Right atrium auricular region (tissue), 2 donors: Measurements from ENCODE around the gene RPS27L. TPM values are rescaled to one million over a fixed set of nuclear protein-coding genes. Genes with fewer than 3 reads are reported as not detected.

Source experiments
- DNase-seq: peaks from one replicate; pipeline ENCODE4 v3.0.0-alpha.2; 2019; ENCODE audit warnings: low spot score
- H3K27ac ChIP-seq, 2 donors: fragments of 200-600 bp; sonication (generic); 1 replicate in 1 of 2; 2 replicates in 1 of 2; pipeline ENCODE4 v1.5.1; 2016 to 2019
- H3K27me3 ChIP-seq, 2 donors: fragments of 200-600 bp; sonication (generic); one replicate each; pipeline versions ENCODE4 v1.5.1 to v1.6.0; 2017 to 2019
- H3K36me3 ChIP-seq: fragments of 200-600 bp; sonication (generic); one replicate; pipeline ENCODE4 v1.5.1; 2016
- H3K4me1 ChIP-seq, 2 donors: fragments of 200-600 bp; sonication (generic); one replicate each; pipeline versions ENCODE4 v1.5.1 to v1.6.0; 2017 to 2019
- H3K4me3 ChIP-seq, 2 donors: fragments of 200-600 bp; sonication (generic); 1 replicate in 1 of 2; 2 replicates in 1 of 2; pipeline ENCODE4 v1.5.1; 2017 to 2019; ENCODE audit warnings: mild to moderate bottlenecking in 1 of 2, moderate library complexity in 1 of 2
- H3K9me3 ChIP-seq, 2 donors: fragments of 200-600 bp; sonication (generic); one replicate each; pipeline ENCODE4 v1.5.1; 2019
- total RNA-seq, 2 donors: library from RNA; depleted of rRNA; stranded (reverse); fragments of >200 nt; gene quantifications; one replicate each; pipeline ENCODE4 v1.1.0, GENCODE V29; 2016
- TF ChIP-seq, protein P1 (sequence below), 2 donors: fragments of 200-600 bp; sonication (generic); IDR thresholded peaks; one replicate each; pipeline ENCODE4 v1.5.1; 2019; ENCODE audit warnings: antibody characterized with exemption in 2 of 2

The RPS27L gene
- total RNA-seq, 2 donors from 2014 or later = 74.7 to 76.4 TPM

DNA sequence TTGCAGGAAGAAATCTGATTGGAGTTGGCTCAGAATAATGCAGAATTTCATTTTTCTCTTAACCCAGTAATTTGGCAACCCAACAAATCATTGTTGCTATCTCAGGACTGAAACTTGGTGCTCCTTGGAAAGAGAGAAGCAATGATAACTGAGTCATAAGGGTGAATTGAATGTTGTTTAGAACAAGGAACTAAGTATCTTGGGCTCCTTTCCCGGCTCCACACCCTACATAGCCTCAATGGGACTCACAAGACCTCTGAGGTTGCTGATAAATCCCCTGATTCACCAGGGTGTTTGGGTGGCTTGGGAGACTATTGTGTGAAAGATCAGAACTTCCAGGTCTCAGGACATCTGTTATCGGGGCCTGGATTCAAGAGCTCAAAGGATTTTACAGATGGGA, 24.4 kb upstream of the RPS27L start:
- Histone ChIP-seq H3K4me3 (no peak overlapping the region), H3K4me1 (no peaks in the 10 kb centered on the region), H3K27ac (no peak overlapping the region), H3K36me3 (no peaks in the 10 kb centered on the region), H3K9me3 (no peaks in the 10 kb centered on the region), H3K27me3 (no peaks in the 10 kb centered on the region)
- peak; percentile 50 for DNase-seq
- TF ChIP-seq, protein P1, sequence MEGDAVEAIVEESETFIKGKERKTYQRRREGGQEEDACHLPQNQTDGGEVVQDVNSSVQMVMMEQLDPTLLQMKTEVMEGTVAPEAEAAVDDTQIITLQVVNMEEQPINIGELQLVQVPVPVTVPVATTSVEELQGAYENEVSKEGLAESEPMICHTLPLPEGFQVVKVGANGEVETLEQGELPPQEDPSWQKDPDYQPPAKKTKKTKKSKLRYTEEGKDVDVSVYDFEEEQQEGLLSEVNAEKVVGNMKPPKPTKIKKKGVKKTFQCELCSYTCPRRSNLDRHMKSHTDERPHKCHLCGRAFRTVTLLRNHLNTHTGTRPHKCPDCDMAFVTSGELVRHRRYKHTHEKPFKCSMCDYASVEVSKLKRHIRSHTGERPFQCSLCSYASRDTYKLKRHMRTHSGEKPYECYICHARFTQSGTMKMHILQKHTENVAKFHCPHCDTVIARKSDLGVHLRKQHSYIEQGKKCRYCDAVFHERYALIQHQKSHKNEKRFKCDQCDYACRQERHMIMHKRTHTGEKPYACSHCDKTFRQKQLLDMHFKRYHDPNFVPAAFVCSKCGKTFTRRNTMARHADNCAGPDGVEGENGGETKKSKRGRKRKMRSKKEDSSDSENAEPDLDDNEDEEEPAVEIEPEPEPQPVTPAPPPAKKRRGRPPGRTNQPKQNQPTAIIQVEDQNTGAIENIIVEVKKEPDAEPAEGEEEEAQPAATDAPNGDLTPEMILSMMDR (IDR thresholded peaks at IDR 0.05) = no peak

DNA sequence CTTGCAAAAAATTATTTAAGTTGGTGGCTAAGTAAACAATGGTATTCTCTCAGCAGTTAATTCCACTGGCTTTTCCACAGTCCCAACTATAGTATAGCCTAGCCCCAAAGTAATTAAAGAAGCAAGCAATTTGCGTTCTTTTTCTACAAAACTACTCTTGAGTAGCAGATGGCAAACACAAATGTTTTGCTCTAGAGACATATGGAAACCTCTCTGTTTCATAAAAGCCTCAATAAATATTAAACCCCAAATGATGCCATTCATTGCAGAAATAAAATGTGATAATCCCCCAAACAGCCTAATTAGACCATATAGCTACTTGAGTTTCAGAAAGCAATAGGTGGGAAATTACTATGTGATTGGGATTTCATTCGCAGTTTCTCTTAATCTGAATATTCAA, 23.5 kb upstream of the RPS27L start:
- no peak for DNase-seq
- TF ChIP-seq, protein P1 (IDR thresholded peaks at IDR 0.05) = no peak
- H3K27ac ChIP-seq = no peak overlapping the region
- no peaks in the 10 kb centered on the region for H3K27me3 ChIP-seq
- H3K4me1 ChIP-seq = no peaks in the 10 kb centered on the region
- H3K4me3 ChIP-seq = no peak overlapping the region
- no peaks in the 10 kb centered on the region for H3K9me3 ChIP-seq
- H3K36me3 ChIP-seq = no peaks in the 10 kb centered on the region

DNA sequence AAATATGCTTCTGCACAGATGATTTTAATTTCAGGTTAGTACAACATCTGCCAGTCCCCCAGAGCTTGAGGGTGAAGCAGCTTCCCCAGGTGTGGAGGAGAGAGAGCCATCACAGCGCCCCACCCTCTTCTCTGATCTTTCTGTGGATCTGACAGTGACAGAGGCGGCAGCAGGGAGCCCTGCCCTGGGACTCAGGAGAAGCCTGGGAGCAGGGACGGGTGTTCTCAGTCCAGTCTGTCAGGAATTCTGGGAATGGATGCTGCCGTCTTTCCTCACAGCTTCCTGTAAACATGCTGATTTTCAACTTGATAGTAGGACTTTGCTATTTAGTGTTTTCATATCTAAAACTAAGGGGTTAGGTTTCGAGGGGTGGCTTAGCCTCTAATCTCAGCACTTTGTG, 20.8 kb upstream of the RPS27L start:
- DNase-seq = peak; percentile 46
- no peaks in the 10 kb centered on the region for H3K27me3 ChIP-seq
- no peaks in the 10 kb centered on the region for H3K4me1 ChIP-seq
- H3K27ac ChIP-seq = no peak overlapping the region
- no peak overlapping the region for H3K4me3 ChIP-seq
- no peaks in the 10 kb centered on the region for H3K36me3 ChIP-seq
- TF ChIP-seq, protein P1 (IDR thresholded peaks at IDR 0.05) = no peak
- H3K9me3 ChIP-seq = no peaks in the 10 kb centered on the region

DNA sequence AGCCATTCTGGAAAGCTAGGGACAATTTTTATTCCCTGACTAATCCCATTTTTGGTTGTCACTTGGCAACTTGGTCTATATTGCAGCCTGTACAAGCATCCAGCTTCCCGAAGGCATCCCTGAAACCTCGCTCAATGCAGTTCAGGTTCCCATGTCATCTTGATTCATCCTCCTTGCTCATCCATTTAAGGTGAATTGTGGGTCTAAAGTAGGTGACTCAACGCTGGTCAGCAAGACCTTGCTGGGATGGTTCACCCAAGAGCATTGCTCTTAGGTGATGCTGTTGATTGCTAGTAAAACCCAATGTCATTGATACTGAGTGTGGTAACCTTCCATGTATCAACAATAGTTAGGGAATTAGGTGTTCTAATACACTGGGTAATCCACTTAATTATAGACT, 19.0 kb upstream of the RPS27L start:
- Histone ChIP-seq H3K27ac (no peak overlapping the region), H3K4me3 (no peak overlapping the region), H3K36me3 (no peaks in the 10 kb centered on the region), H3K9me3 (no peaks in the 10 kb centered on the region), H3K27me3 (no peaks in the 10 kb centered on the region), H3K4me1 (no peaks in the 10 kb centered on the region)
- TF ChIP-seq, protein P1 (IDR thresholded peaks at IDR 0.05) = no peak
- DNase-seq = peak; percentile 23

DNA sequence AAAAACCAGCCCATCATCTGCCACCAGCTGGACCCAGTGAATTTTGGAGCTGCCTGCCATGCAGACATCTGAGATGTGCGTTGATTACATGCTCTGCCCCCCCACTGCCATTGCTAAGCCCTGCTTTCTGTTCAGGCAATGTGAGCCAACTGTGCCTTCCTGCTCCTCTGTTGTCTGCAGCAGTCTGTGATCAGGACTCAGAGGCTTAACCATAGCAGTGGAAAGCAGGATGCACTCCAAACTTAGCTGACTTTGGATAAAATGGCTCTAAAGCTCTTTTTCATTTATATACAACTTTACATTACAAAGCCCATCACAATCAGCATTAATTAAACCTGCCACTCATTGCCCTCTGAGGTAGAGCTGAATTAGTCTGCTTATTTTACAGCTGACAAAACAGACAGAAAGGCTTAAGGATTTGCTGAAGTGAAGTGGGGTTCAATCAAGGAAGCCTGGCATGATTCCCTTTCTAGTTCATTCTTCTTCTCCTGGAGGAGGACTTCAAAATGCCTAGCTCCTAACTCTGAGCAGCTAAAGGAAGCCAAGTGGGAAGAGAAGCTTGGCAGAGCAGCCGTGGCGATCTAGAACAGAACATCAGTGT, 15.7 kb upstream of the RPS27L start:
- TF ChIP-seq, protein P1 (IDR thresholded peaks at IDR 0.05) = no peak
- H3K27ac ChIP-seq = no peak overlapping the region
- H3K4me1 ChIP-seq = no peaks in the 10 kb centered on the region
- H3K4me3 ChIP-seq = no peak overlapping the region
- no peaks in the 10 kb centered on the region for H3K36me3 ChIP-seq
- H3K27me3 ChIP-seq = no peaks in the 10 kb centered on the region
- H3K9me3 ChIP-seq = no peaks in the 10 kb centered on the region
- peak; percentile 11 for DNase-seq

DNA sequence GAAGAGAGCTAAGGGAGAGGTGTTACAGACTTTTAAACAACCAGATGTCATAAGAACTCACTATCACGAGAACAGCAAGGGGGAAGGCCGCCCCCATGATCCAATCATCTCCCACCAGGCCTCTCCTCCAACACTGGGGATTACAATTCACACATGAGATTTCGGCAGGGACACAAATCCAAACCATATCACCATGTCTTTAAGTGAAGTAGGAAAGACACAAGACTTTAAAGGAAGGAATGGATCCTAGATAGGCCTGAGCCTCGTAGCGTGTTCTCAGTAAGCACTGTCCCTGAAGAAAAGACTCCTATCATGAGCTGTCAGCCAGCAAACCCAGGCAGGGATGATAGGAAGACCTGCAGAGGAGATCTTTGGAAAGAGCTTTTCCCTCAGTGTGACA, 15.1 kb upstream of the RPS27L start:
- no peaks in the 10 kb centered on the region for H3K36me3 ChIP-seq
- no peaks in the 10 kb centered on the region for H3K4me1 ChIP-seq
- TF ChIP-seq, protein P1 (IDR thresholded peaks at IDR 0.05) = no peak
- H3K27me3 ChIP-seq = no peaks in the 10 kb centered on the region
- peak; percentile 32 for DNase-seq
- no peak overlapping the region for H3K27ac ChIP-seq
- no peak overlapping the region for H3K4me3 ChIP-seq
- H3K9me3 ChIP-seq = no peaks in the 10 kb centered on the region
